ENCODE measurements around the gene B4GALT6. TPM values are rescaled to one million over a fixed set of nuclear protein-coding genes. Genes with fewer than 3 reads are reported as not detected.

B4GALT6 gene
- total RNA-seq, 1 experiment from 2014 or later: 3.8 TPM

GRCh38 chr18:31659576-31660177 is 24.7 kb downstream of the B4GALT6 start:
- no peak for DNase-seq (ENCODE audit: low read depth)

- DNase-seq (ENCODE audit: low read depth): peak; percentile 69
Observed at GRCh38 chr18:31658670-31659575, 25.5 kb downstream of the B4GALT6 start.

DNA sequence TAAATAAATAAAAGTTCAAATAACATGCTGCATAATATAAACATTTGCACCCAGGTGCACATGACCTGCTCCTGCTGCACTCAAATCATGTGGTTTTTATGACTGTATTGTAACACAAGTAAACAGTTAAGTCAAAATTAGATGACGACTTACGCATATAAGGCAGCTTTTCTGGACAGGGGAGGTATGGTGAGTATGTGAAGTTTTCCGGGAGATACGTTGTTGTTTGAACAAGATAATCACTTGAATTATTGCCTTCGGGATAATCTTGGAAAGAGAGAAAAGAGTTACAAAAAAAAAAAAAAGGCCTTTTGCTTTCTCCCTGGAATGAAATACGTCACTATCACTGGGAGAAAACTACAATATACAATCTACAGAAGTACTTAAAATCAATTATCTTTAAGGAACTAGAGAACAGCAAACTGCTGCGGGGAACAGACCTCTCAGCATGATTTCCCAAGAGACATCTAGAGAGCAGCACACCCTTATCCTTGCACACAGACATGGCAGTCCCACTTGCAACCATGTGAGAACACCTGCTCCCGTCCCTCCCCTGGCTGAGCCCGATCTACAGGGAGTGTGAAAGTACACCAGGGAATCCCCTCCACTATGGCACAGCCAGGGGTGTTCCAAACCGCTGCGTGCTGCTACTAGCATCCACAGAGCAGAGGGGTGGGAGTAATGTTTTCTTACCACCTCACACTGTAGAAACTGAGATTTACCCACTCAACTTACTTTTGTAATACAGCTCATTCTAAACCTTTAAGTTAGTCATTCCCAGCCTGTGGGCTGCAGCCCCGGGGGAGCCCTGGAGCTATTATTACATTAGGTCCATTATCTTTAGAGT is 26.3 kb downstream of the B4GALT6 start:
- DNase-seq (ENCODE audit: low read depth): no peak

- no peak for DNase-seq (ENCODE audit: low read depth)
Observed at GRCh38 chr18:31656754-31657153, 27.6 kb downstream of the B4GALT6 start.

DNA sequence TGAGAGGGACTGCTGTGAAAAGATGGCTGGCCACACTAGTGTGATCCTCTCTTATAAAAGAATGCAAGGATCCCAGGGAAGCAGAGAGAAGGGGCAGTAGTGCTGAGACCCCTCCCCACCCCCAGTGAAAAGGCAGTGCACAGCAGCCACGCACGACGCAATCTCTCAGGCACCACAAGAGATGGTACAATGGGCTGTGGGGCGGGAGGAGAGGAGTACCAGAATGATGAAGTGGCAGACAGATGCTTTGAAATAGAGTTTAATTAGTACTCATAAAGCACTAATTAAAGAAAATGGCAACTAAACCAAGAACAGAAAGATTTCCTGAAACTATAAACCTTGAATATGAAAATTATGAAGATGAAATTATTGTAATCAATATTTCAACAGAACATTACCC is 29.0 kb downstream of the B4GALT6 start:
- DNase-seq (ENCODE audit: low read depth): no peak

DNA sequence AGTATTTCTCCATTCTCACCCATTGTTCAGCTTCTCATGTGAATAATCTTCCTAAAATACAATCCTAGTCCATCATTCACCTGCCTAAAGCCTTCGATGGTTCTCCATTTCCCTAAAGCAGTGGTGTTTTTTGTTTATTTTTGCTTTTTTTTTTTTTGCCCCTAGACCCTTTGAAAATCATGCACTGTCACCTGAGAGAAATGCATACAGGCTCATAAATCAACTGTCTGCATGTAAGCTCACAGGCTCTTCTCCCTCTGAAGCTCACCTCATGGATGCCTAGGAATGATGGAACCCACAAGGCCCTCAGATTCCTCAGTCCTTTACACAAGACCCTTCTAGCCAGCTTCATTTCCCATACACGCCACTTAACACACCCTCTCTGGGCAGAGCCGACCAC is 31.5 kb downstream of the B4GALT6 start:
- DNase-seq (ENCODE audit: low read depth): no peak

- no peak for DNase-seq (ENCODE audit: low read depth)
Observed at GRCh38 chr18:31652357-31652756, 32.0 kb downstream of the B4GALT6 start.

- DNase-seq (ENCODE audit: low read depth): no peak
Observed at GRCh38 chr18:31651369-31651768, 33.0 kb downstream of the B4GALT6 start.

DNA sequence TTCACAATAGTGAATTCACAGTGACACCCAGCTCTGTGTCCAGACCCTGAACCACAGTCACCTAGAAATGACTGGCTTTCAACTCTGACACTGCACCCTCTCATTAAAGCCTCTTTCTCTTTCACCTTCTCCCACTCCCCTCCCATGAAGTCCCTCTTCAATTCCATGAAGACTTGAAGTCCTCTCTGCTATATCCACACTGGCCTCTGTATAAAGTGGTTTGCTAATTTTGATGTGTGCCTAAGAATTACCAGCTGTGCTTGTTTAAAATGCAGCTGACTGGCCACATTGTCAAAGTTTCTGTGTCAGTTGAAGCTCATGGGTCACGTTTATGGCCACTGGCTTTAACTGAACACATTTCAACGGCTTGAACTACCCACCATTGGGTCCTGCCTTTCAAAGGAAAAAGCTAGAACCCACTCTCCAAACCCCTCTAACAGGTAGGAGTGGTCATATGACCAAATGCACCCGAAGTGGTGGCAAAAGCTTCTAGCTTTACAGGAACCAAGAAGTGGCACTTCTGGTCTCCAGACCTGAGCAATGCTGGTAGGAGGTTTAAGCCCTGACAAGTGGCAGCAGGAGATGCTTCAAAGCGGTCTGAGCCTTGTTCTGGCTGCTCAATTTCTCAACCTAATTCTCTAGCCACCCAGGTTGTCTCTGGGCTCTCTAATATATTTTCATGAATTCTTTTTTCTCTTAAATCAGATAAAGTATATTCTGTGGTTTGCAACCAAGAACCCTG is 34.2 kb downstream of the B4GALT6 start:
- DNase-seq (ENCODE audit: low read depth): no peak

DNA sequence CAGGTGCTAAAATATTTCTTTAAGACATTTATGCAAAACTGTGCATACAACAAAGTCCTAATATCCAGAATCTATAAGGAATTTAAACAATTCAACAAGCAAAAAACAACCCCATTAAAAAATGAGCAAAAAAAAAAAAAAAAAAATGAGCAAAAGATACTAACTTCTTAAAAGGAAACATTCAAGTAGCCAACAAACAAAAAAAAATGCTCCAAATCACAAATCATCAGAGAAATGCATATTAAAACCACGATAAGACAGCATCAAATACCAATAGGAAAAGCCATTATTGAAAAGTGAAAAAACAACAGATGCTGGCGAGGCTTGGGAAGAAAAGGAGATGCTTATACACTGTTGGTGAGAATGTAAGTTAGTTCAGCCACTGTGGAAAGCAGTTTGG is 34.9 kb downstream of the B4GALT6 start:
- no peak for DNase-seq (ENCODE audit: low read depth)

DNA sequence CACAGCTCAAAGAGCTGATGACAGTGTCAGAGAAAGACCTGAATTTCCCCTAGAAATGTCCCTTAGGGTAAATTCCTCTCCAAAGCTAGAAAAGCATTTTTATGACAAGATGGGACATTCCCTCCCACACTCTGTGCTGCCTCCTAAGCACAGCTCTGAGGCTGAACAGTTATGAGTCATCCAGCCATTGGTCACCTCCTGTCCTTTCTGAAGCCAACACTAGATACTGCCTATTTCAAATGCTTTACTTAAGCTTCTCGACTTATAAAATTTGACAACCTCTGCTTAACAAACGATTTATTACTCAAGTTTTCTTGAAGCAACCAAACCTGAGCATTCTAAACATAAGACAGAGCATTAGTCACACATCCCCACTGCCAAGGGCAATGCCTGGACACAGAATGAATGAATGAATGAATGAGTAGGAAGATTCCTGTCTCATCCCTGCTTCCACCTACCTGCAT is 35.4 kb downstream of the B4GALT6 start:
- DNase-seq (ENCODE audit: low read depth): peak; percentile 95

DNA sequence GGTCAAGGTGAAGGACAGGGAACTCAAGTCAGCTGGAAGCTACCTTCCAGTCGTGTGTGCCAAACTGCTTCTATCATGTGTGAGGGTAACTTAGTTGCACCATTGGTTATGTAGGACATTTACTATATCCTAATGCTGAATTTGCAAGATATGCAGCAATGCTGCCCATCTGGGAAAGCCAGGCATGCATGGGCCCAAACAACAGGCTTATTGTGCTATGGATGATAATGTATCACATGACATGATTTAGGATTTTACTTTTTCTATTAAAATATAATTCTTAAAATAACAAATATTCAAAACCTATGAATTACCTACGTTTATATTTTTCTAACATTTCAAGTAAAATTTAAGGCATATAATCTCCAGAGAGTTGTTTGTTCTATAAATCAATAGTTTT is 35.9 kb downstream of the B4GALT6 start:
- DNase-seq (ENCODE audit: low read depth): no peak

- DNase-seq (ENCODE audit: low read depth): no peak
Observed at GRCh38 chr18:31647127-31647753, 37.1 kb downstream of the B4GALT6 start.

DNA sequence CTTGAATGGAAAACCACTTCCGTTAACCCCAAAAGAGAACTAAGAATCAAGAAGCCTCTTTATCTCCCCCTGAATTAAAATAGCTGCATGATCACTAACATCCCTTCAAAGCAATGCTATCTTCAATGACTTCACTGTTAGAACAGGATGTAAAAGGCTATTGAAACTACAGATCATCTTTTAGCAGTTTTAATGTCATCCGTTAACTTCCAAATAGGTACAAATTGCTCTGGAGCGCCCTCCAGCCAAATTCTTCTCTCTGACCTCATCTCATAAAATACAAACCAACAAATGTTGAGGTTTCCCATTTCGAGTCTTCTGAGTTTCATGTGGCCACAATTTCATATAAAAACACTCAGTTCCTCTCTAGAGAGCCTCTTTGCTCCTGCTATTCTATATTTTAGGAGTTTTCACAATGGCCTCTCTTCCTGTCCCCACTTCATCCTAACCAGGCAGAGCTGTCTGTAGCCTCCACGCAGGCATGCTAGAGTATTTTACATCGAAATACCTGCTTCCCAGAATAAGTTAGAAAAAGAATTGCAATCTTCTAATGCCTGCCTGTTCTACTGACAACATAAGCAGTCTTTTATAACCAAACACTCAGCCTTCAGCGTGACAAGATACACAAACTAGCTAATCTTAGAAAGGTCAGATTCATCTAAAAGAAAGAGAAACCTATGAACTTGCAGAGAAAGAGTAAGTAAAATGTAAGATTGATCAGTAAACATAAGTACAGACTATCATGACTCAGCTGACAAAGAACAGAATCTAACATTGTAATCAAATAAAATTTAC is 37.9 kb downstream of the B4GALT6 start:
- DNase-seq (ENCODE audit: low read depth): peak; percentile 62

GRCh38 chr18:31645411-31645810 is 39.0 kb downstream of the B4GALT6 start:
- no peak for DNase-seq (ENCODE audit: low read depth)

- DNase-seq (ENCODE audit: low read depth): no peak
Observed at GRCh38 chr18:31643003-31643402, 41.4 kb downstream of the B4GALT6 start.

DNA sequence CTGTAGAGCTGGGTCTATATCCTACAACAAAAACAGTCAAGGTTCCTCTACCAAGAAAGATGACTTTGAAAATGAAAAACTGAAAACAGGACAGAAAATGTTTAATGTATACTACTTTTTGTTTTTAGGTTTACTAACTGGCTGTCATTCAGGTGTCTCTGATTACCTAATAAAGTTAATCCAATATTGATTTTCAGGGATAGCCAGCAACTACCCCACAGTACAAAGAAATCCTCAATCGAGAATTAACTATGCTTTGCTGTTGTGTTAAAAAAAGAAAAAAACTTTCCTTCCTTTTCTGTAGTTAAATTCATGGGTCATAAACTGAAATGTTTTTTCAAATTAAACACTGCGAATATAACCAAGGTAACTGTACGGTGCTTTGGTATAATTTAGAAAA is 46.9 kb downstream of the B4GALT6 start:
- no peak for DNase-seq (ENCODE audit: low read depth)

- no peak for DNase-seq (ENCODE audit: low read depth)
Observed at GRCh38 chr18:31636387-31636786, 48.0 kb downstream of the B4GALT6 start.

DNA sequence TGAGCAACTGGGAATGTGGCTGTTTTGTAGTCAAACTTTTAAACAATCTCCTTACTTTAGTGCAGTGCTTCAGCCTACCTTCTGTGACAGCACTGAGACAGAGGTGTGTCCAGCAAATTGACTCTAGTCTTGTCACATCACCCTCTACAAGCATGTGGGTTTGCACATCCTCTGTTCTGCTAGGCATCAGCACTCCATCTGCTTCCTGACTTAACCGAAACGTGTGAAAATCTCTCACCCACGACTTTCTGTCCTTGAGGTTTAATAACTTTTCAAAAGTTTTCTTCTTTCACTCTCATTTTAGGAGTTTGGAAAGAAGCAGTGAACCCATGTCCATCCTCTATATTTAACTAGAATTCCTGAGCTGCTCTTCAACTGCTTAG is 50.1 kb downstream of the B4GALT6 start:
- DNase-seq (ENCODE audit: low read depth): no peak

Data from M059J (cell line).